Astrocyte of the cerebellum (primary cell): ENCODE data around the gene ARMC9.

Source experiments
- DNase-seq: peaks from one replicate; pipeline ENCODE4 v3.0.0-alpha.2; 2011; ENCODE audit warnings: low read depth
- H3K4me3 ChIP-seq: 2 replicates; pipeline ENCODE4 v1.5.1; 2011; ENCODE audit warnings: mild to moderate bottlenecking, low read depth, low read length, moderate library complexity
- CTCF ChIP-seq: IDR thresholded peaks from 2 replicates; pipeline ENCODE4 v1.5.1; 2012; ENCODE audit warnings: low read length, low read depth, moderate library complexity, mild to moderate bottlenecking; ENCODE audit errors: missing control alignments
- in situ Hi-C: cut with HindIII; loops from 2 replicates; pipeline ENCODE4 v1.10.0; 2017; ENCODE audit warnings: low sequenced_read_pairs

The ARMC9 gene

DNA sequence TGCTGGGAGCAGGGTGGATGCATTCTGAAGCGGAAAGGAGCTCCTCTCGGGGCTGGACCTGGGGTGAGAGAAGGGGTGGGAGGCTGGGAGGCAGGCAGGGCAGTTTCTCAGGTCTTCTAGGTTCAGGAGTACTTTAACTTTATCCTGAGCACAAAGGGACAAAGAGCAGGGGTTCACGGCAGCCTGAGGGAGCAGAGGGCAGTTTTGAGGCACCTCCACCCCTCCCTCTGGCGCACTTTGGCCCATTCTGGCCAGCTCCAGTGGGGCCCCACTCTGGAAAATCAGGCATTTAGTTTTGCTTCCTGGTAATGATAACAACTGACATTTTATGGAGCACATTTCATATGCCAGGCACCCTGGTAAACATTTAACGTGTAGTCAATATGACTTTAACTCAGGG is 211.3 kb downstream of the ARMC9 start:
- no peak for DNase-seq
- in situ Hi-C loops, result loop anchor here (5.0 to 10.0 kb wide), 2 partner anchors 87 to 305 kb away; no protein-coding TSS in a partner anchor
- no peak for TF ChIP-seq CTCF
- no peak overlapping the region for H3K4me3 ChIP-seq

DNA sequence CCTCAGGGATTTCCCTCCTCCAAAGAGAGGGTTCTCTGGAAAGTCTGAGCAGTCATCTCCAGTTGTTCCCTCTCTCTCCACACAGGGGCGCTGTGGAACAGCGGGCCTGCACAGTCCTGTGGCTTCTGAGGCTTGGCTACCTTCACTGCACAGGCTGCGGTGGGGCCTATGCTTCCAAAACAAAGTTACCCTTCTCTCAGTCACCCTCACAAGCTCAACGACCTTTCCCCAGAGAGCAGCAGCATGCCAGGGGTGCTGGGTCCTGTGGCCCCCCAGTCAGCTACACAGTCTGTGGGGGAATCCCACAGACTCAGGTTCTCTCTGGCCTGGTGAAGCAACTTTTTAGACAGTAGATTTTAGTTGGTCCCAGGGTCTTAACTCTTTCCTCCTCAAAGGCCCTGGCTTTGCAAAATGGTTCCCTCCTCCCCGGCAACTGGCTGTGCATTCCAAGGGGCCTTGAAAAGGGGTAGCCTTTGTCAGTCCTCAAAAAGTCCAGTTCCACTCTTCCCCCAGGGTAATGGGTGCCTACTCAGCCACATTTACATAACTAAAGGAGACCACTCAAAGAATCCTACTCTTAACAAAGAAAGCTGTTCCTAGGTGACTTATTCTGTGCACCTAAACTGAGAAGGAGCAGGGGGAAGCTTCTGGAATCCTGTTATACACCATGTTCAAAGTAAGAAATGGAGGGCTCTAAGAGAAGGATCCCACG is 212.0 kb downstream of the ARMC9 start:
- TF ChIP-seq CTCF, result peak; percentile 38
- in situ Hi-C loops, result loop anchor here (5.0 to 10.0 kb wide), 2 partner anchors 88 to 306 kb away; no protein-coding TSS in a partner anchor
- DNase-seq, result no peak
- H3K4me3 ChIP-seq, result no peak overlapping the region

DNA sequence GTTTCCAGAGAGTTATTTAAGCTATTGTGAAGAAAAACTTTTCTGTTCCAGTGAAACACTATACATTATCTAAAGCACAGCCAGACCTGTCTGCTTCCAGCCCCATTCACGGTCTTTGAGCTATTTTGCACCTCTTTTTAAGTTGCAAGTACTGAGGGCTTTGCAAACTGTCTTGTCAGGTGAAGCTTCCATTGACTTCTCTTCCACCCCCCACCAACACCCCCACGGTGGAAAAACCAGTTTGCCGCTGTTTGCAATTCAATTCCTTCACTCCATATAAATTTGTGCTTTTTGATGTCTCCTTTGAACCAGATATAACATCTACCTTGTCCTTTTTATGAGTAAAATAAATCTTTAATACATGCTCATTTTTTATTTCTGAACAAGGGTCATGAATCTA is 212.8 kb downstream of the ARMC9 start:
- in situ Hi-C loops, result loop anchor here (5.0 to 10.0 kb wide), 2 partner anchors 89 to 306 kb away; no protein-coding TSS in a partner anchor
- DNase-seq, result no peak

DNA sequence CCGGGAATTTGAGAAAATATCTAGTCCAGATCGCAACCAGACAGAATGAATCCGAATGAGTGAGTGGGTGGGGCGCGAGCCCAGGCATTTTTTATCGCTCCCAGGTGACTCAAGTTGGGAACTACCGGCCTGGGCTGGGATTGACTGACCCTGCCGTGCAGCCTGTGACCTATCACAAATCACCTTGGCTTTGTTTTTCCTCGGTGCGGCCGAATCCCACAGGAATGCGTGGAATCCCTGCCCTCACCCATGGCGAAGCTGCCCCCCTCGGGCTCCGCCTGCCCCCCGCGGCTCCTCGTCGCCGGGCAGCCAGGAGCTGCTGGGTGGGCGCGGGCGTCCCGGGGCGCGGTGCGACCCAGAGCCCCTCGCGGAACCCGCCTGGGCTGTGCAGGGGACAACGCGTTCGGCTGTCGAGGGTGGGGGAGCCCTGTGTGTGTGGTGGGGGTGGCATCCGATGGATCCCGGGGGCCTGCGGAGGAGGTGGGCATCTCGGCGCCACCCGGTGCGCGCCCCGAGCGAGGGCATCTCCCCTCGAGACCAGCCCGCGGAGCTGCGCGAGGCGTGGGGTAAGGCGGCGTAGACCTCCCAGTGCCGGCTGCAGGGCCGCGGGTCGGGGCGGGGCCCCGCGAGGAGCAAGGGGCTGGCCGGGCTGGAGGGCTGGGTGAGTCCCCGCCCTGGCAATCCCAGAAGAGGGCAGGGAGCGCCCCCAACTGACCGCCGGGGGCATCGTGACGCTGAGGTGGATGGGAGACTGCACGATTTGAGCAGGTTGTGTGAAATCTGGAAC is 213.6 kb downstream of the ARMC9 start:
- in situ Hi-C loops, result loop anchor here (5.0 to 10.0 kb wide), 2 partner anchors 90 to 307 kb away; no protein-coding TSS in a partner anchor
- peak overlapping the region; percentile 55 for H3K4me3 ChIP-seq
- TF ChIP-seq CTCF, result peak; percentile 91
- DNase-seq, result peak; percentile 41

More for the DNA sequence above, 212.8 kb downstream of the ARMC9 start:
- no peak overlapping the region for H3K4me3 ChIP-seq
- TF ChIP-seq CTCF, result no peak

GRCh38 chr2:231412618-231412963 is 214.2 kb downstream of the ARMC9 start:
- DNase-seq, result no peak
- in situ Hi-C loops, result loop anchor here (5.0 to 10.0 kb wide), 2 partner anchors 90 to 308 kb away; no protein-coding TSS in a partner anchor
- H3K4me3 ChIP-seq, result peak overlapping the region; percentile 55
- TF ChIP-seq CTCF, result no peak

GRCh38 chr2:231413456-231413855 is 215.0 kb downstream of the ARMC9 start:
- H3K4me3 ChIP-seq, result no peak overlapping the region
- no peak for TF ChIP-seq CTCF
- in situ Hi-C loops, result loop anchor here (5.0 to 10.0 kb wide), 2 partner anchors 91 to 309 kb away; no protein-coding TSS in a partner anchor
- no peak for DNase-seq
